Measurements from ENCODE around the gene APBB1. TPM values are rescaled to one million over a fixed set of nuclear protein-coding genes. Genes with fewer than 3 reads are reported as not detected.

APBB1 gene
- total RNA-seq, 1 donor: 23.7 TPM

DNA sequence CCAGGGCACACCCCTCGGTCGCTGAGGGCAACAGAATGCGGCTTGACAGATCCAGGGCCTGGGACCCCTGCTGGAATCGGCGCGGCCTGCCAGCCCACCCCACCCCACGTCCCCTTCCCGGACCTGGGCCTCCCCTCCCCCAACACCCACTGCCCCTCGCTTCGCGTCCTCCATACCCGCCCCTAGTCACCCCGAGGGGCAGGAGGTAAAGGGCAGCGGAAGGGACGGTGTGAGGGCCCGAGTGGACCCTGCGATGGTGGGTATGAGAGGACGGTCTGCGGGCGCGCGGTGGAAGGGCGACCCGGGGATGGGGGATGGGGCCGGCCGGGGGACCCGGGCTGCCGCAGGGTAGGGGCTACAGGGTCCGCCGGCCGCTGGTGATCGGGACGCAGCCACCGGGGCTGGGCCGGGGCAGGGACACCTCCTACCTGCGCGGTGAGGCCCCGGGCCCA lies 311 bp downstream of the APBB1 start:
- DNase-seq (ENCODE audit: low read depth in 2 of 3, low spot score in 2 of 3): peak in 1 of 3 donors; percentile 42

DNA sequence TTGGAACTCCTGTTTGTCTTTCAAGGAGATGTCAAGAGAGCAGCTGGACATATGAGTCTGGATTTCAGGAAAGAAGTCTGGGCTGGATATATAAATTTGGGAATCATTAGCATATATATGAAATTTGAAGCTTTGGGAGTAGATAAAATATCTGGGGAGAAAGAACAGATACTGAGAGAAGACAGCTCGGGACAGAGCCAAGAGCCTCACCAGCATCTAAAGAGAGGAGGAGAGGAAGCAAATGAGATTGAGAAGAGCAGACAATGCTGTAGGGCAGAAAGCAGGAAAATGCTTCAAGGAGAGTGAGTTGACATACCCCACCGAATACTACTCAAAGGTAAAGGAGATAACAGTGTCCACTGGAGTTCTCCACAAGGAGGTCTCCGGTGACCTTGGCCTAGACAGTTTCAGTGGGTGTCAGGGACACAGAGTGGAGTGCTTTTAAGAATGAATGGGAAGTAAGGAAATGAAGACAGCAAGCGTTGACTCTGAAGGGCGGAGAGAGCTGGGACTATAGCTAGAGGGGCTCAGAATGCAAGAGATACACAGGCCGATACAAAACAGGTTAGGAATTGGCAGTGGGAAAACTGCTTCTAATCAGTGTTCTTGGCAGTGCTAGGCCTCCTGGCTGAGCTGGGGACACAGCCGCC lies 862 bp downstream of the APBB1 start:
- no peak for DNase-seq (ENCODE audit: low read depth in 2 of 3, low spot score in 2 of 3)

DNA sequence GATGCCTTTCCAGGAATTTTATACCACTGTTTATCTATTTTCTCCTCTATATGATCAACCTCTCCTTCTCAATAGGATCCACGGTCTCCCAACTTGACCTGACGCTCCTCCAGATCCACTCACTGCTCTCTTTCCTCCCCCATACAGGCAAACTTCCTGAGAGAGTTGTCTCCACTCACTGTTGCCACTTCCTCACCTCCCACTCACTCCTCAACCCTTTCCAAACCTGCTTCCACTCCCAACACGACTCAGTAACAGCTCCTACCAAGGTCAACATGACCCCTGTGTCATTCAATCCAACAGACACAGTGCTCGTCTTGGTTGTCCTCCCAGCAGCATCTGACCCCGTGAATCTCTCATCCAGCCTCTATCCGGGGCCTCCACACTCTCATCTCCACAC lies 3.1 kb downstream of the APBB1 start:
- no peak for DNase-seq (ENCODE audit: low read depth in 2 of 3, low spot score in 2 of 3)

DNA sequence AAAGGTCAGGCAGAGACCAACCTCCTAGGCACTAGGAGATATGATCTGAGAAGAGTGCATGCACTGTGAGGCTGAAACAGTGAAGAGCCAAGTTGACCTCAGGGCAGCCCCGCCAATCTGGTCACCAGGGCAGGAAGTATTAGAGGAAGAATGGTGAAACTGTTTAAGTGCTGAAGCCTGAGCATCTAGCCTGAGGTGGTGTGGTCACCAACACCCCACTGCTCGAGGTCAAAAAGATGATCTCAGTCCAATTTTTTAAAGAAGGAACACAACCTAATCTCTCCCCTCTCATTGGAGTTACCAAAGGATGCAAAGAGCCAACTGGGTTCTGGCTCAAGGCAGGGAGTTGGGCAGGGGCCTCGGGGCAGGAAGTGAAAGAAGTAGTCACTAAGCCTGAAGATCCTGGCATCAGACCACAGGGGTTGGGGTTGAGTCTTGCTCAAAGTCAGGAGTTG lies 4.0 kb downstream of the APBB1 start:
- DNase-seq (ENCODE audit: low read depth in 2 of 3, low spot score in 2 of 3): no peak

DNA sequence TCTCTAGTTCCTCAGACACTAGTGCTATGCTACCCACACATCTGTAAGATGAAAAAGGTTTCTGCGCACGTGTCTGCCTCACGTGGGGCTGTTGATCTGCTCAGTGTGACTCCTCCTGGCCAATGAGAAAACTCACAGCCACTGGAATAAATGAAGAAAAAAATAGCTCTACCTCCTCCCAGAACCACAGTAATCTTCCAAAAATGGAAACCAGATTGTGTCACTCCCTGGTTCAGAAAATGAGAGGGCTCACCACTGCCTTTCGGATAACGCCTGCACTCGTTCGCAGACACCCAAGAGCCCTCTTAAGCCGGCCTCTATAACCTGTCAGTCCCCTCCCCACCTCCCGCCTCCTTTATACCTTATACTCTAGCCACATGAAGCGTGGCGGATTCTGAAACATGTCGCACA lies 5.1 kb downstream of the APBB1 start:
- DNase-seq (ENCODE audit: low read depth in 2 of 3, low spot score in 2 of 3): no peak

DNA sequence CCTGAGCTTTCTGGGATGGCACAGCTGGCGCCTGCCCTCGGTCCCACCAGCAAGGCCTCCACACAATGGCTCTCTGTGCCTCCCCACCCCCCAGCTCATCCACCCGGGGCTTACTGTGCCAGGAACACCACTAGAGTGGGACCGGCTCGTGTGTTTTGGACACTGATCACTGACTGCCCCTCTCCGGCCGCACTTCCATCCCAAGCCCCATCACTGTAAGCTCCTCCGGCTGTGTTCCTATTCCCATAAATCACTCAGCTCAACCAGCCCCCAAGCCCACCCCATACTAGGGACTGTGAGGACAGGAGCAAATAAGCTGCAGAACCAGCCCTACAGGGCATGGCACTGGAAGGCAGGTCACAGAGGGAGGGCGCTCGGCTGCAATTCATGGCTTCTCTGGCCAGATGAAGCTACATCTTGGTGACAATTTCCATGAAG lies 7.3 kb downstream of the APBB1 start:
- DNase-seq (ENCODE audit: low read depth in 2 of 3, low spot score in 2 of 3): no peak

DNA sequence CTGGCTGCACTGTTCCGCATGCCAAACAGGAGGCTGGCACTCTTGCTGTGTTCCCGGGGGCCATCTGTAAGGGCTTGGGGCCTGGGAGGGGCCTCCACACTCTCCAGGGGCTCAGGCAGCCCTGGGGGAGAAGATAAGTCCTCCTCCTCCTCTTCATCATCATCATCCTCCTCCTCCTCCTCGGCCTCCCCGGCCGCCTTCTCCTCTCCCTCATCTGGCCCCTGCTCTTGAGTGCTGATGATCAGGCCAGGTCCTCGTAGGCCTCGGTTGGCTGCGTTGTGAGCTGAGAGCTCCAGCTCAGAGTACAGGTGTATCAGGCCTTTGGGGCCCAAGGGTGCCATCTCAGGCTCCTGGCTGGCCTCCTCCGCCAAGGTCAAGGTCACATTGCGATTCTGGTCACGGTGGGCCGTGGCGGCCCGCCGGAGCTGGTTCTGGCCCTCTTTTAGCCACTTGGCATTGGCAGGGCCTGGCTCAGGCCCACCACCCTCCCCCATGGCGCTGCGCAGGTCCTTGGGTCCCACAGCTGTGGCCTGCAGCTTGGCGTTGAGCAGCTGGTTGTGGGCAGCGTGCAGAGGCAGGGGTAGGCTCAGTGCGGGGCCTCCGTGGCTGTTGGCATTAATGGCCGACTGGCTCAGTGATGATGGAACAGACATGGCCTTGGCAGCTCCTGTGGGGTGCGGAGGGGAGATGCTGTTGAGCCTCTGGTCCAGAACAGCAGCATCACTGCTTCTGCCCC lies 8.0 kb downstream of the APBB1 start:
- DNase-seq (ENCODE audit: low read depth in 2 of 3, low spot score in 2 of 3): no peak

DNA sequence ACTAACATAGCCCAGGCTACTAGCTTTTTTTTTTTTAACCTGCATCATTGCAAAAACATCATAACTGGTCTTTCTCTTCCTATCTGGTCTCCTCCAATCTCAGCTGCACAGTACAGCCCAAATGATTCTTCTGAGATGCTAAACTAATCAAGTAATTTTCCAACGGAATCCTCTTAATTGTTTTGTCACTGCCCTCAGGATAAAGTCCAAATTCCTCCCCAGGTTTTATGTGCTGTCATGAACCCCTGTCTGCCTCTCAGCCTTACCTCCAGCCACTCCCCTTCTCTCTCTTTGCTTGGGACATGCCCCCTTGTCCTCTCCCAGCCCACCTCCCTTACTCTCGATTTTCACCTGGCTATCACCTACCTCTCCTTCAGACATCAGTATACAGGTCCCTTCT lies 12.5 kb downstream of the APBB1 start:
- no peak for DNase-seq (ENCODE audit: low read depth in 2 of 3, low spot score in 2 of 3)

DNA sequence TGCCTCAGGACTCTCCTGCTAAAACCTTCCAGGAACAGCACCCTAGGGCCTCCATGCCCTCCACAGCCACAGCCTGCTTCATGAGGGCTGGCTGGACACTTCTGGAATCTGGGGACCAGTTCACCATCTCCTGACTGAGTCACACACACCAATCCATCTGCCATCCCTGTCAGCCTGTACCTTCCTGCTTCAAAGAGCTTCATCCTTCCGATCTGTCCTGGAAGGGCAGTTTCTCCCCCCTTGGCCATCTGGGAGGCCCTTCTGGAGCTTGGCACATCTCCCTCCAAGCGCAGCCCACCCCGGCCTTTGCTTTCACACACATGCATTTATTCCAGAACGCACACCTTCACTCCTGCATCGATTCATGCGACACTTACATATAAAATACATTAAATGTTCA lies 13.0 kb downstream of the APBB1 start:
- DNase-seq (ENCODE audit: low read depth in 2 of 3, low spot score in 2 of 3): no peak

DNA sequence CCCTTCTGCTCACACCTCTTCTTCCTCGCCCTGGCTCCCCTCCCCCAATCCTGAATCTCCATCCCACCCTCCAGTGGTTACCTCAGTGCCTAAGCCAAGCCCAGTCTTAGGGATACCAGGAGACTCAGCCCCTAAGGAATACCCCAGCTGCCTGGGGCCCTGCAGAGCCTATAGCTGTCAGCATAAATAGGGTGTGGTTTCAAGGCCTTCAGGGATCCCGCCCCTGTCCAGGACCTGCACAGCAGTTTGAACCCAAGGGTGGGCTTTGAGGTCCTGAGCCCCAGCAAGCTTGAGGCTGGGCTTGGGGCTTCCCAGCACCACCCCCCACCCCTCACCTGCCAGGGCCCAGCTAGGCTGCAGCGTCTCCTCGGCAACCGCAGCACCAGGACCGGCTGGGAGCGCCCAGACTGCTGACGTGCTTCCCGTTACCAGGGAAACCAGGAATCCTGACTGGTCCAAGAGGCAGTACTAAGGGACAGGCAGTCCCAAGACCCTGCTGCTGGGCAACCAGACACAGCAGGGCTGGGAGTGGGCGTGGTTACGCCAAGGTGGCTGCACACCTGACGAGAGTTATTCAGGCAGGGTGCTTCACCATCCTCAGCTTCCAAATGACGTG lies 13.7 kb downstream of the APBB1 start:
- no peak for DNase-seq (ENCODE audit: low read depth in 2 of 3, low spot score in 2 of 3)

DNA sequence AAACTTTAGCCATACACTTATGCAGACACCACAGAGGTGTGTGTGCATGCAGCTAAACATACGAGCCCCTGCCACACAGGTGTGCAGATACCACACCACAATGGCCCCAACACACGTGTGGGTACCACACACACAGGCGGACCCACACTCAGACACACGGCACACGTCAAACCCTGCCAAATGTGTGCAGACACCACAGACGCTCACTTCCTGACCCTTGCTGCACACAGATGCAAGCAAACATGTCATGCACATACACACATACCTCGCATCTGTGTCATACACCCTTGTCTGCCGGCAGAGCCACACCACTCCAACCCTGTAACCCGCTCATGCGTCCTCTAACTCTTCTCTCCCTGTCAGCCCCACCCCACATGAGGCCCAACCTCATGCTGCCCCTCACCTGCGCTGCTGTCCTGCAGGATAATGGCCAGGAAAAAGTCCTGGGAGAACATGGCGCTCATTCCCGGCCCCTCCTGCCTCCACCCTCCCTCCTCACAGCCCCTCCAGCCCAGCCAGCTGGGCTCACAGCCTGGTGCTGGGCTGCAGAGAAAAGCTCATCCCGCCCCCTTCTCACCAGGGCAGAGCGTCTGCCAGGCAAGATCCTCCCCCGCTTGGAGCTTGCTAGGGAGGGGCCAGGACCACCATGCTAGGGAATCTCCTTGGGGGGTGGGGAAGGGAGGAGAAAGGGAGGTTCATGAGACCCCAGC lies 14.4 kb downstream of the APBB1 start:
- DNase-seq (ENCODE audit: low read depth in 2 of 3, low spot score in 2 of 3): no peak

DNA sequence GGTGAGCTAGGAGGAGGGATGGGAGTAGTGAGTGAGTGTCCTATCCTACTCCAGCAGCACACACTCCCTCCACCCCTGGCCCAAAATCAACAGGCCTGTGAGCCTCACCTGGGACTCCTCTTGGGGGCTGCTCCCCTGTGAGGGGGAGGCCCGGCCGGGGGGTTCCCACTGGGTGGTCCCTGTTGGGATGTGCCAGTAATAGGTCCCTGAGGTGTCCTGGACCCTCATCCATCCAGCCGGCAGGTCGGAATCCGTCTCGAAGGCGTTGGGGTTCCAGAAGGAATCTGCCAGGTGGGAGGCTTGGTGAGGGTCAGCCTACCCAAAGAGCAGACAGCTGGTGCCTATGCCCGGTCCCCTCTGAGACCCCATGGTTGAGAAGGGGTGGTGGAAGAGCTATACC lies 15.4 kb downstream of the APBB1 start:
- DNase-seq (ENCODE audit: low read depth in 2 of 3, low spot score in 2 of 3): no peak

DNA sequence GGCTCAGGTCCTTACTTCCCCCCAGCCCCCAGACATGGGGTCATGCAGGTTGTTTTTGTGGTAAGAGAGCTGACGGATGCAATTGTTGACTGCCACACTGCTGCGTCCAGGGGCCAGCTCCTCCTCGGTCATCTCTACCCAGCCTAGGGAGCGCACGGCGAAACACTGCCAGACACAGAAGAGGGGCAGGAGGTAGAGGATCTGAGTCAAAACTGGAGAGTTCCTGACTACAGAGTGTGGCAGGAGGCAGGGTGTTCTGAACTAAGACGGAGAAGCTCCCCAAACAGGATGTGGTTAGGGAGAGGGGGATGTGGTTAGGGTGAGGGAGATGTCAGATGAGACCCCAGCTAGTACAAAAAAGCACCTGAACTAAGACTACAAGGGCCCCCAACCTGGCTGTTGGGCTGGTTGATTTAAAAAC lies 16.3 kb downstream of the APBB1 start:
- peak in 2 of 3 donors; percentile 59 to 70 for DNase-seq (ENCODE audit: low read depth in 2 of 3, low spot score in 2 of 3)

DNA sequence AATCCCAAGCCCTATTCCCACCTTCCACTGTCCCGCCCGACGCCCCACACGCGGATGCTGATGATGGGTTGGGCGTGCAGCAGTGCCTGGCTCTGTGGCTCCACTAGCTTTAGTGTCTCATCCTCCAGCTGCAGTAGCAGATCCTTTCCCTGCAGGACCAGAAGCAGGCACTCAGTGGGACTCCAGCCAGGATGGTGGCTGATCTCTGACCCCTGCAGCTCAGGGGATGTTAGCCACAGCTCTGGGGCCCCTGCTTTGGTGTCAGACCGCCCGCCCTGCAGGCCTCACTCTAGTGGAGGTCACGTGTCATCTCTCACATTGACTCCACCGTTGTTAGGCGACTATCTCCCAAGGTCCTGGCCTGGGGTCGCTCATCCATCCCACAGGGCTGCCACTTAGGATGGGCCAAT lies 16.8 kb downstream of the APBB1 start:
- DNase-seq (ENCODE audit: low read depth in 2 of 3, low spot score in 2 of 3): no peak

DNA sequence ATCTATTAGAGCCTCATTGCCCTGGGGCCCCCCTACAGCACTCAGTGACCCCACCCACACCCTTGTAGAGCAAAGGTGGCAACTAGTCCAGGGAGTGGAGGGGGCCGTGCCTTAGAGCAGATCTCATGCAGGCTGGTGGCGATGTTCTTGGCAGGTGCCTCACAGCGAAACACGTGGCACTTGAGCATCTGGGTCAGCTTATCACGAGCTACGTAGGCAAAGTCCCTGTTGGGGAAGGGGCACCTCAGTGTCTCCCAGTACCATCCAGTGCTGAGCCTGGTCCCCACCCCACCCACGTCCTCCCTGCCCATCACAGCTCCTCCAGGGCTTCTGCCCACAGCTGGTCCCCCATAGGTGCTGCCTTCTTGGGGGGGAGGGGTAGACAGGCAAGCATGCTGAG lies 17.4 kb downstream of the APBB1 start:
- DNase-seq (ENCODE audit: low read depth in 2 of 3, low spot score in 2 of 3): no peak

DNA sequence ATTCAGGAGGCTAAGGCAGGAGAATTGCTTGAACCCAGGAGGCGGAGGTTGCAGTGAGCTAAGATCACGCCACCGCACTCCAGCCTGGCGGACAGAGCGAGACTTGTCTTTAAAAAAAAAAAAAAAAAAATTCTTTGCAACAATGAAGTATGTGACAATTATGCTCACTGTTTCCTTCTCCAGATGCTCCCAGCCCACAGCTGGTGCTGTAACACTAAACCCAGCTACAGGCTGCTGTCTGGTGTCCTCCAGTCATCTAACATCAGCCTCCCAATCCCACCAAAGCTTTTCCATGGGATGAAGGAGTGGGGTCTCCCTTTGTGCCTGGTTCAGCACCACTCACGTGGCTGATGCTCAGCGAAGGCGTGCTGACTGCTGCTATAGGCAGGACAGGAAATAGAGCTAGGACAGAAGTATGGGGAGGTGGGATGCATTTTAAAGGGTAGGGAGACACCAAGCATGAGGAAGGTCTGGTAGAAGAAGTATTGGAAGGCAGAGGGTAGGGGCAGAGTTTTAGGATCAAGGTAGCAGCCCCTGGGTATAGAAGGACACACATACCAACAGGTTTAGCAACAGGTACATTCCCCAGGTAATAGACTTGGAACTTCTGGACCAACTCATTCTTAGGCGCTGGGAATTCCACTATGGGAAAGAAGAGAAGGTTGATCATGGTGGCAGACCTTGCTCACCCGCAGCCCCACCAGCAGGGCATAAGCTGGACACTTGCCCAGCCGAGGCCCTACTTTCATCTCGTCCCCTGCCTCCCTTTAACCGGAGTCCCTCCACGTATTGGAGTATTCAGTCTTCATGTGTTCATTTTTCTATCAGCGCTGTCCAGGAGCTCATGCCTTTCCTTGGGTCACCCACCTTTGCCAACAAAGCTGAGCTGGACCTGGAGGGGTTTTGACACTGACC lies 18.2 kb downstream of the APBB1 start:
- no peak for DNase-seq (ENCODE audit: low read depth in 2 of 3, low spot score in 2 of 3)

DNA sequence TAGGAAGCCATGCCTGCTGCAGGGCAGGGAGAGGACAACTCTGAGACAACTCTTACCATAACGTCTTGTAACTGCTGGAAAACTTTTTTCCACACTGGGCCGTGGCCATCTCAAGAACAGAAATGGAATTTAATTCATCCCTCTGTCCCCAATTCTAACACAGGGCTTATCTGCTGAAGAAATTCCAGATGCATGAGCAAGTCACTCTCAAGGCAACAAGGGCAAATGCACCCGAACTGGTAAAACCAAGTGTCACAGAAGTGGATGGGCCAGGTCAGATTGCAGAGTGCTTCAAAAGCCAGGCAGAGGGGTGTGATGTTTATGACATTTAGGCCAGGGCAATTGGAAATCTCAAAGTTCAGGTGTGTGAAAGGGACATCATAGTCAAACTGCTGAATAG lies 21.3 kb downstream of the APBB1 start:
- DNase-seq (ENCODE audit: low read depth in 2 of 3, low spot score in 2 of 3): no peak

DNA sequence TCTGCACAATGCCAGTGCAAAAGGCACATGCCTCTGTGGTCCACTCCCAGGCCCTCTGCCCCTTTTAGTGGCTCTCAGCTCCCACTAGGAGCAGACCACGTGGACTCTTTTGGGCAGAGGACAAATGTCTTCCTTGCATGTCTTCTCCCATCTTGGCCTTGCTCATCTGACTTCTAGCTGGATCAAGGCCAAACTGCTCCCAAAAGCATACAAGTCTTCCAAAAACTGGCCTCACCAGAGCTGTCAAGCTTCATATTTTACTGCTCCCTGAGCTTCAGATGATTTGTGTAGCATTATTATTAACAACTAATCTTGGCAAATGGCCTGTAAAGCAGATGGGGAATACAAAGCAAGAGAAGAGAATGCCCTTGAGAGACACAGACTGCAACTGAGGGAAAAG lies 21.7 kb downstream of the APBB1 start:
- DNase-seq (ENCODE audit: low read depth in 2 of 3, low spot score in 2 of 3): no peak

DNA sequence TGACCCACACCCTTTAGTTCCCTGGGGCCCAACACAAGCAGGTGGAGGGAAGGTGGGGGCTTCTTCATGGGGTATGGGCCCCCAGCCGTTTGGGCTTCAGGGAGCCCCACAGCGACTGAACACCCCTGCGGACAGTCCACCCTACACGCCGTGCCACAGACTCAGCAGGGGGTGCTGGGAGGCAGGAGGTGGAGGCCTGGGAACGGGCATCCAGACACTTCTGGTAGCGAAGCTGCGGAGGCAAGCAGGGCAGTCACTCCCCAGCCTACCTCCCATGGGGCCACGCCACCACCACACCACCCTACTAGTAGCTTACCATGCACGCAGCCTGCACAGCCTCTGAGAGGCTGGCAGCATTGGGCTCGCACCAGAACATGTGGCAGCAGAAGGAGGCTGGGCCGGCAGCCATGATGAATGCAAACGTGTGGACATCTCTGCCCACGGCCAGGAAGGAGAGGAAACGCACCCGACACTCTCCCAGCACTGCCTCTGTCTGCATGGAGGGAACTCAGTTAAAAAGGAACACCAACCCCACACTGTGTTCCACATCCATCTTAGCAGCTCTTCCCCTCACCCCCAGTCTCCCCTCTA lies 23.3 kb downstream of the APBB1 start:
- DNase-seq (ENCODE audit: low read depth in 2 of 3, low spot score in 2 of 3): no peak
